GDM1 (cell line): ENCODE results near the gene SLC5A9.
A peak's percentile ranks its signal among the peaks of the same experiment; 100 is the strongest.
"Not testable (repeated sequence)": the region's sequence is repeated elsewhere in the genome, so short reads cannot be mapped to it uniquely, and the experiment has no call there.

Experiments used
- DNase-seq: peaks from one replicate; lab custom pipeline; 2025; lab: John Stamatoyannopoulos, UW

The SLC5A9 gene

GRCh38 chr1:48222501-48223242 is at the start of gene SLC5A9:
Gene SLC5A9, plus strand, starts transcription at chr1:48222716. Its CDS starts 21 bp downstream, at chr1:48222737.
- no peak for DNase-seq

- DNase-seq, result no peak
Measured at GRCh38 chr1:48175116-48175515, 47.4 kb upstream of the SLC5A9 start.

- no peak for DNase-seq
Measured at GRCh38 chr1:48177257-48177656, 45.3 kb upstream of the SLC5A9 start.

GRCh38 chr1:48181669-48182367 is 40.7 kb upstream of the SLC5A9 start:
- no peak for DNase-seq

GRCh38 chr1:48182439-48182838 is 40.1 kb upstream of the SLC5A9 start:
- no peak for DNase-seq

- no peak for DNase-seq
Measured at GRCh38 chr1:48186306-48186839, 36.1 kb upstream of the SLC5A9 start.

- no peak for DNase-seq
Measured at GRCh38 chr1:48187969-48188563, 34.5 kb upstream of the SLC5A9 start.

- no peak for DNase-seq
Measured at GRCh38 chr1:48190881-48191280, 31.6 kb upstream of the SLC5A9 start.

GRCh38 chr1:48194801-48195200 is 27.7 kb upstream of the SLC5A9 start:
- DNase-seq, result no peak

- DNase-seq, result peak; percentile 57
Measured at GRCh38 chr1:48196237-48196636, 26.3 kb upstream of the SLC5A9 start.

GRCh38 chr1:48198970-48199369 is 23.5 kb upstream of the SLC5A9 start:
- no peak for DNase-seq

- no peak for DNase-seq
Measured at GRCh38 chr1:48200166-48200900, 22.2 kb upstream of the SLC5A9 start.

GRCh38 chr1:48202030-48202752 is 20.3 kb upstream of the SLC5A9 start:
- DNase-seq, result peak; percentile 35

- DNase-seq, result no peak
Measured at GRCh38 chr1:48203287-48203900, 19.1 kb upstream of the SLC5A9 start.

- no peak for DNase-seq
Measured at GRCh38 chr1:48205522-48205921, 17.0 kb upstream of the SLC5A9 start.

- DNase-seq, result no peak
Measured at GRCh38 chr1:48206371-48206770, 16.1 kb upstream of the SLC5A9 start.

- DNase-seq, result no peak
Measured at GRCh38 chr1:48207131-48207530, 15.4 kb upstream of the SLC5A9 start.

- no peak for DNase-seq
Measured at GRCh38 chr1:48207536-48208075, 14.9 kb upstream of the SLC5A9 start.

GRCh38 chr1:48208251-48208650 is 14.3 kb upstream of the SLC5A9 start:
- no peak for DNase-seq

- no peak for DNase-seq
Measured at GRCh38 chr1:48208652-48209051, 13.9 kb upstream of the SLC5A9 start.

GRCh38 chr1:48213462-48213861 is 9.1 kb upstream of the SLC5A9 start:
- DNase-seq, result not testable (repeated sequence)
